Germinal center (tissue), 1 donor: ENCODE measurements around the gene ASAH2.
"Not testable (repeated sequence)": the region's sequence is repeated elsewhere in the genome, so short reads cannot be mapped to it uniquely, and the experiment has no call there.

Experiments
- DNase-seq: peaks from one replicate; pipeline ENCODE4 v3.0.0; 2012; ENCODE audit warnings: mixed read lengths, low spot score

ASAH2 gene

DNA sequence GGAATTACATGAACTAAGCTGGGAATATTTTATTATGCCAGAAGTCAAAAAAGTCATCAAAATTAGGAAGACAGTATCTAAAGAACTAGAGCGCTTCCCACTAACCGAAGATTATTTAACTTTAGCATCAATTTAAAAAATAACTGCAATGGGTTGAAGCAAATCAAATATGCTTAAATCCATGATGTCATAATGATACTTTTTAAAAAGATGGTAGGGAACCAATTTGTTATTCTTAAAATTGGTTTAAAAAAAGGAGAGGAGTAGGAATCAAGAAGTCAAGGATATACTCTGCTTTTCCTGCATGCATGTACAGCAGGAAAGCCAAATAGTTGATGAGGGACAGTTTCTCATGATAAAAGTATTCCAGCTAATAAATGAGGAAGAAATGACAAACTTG lies 3.2 kb upstream of the ASAH2 start:
- DNase-seq = no peak

DNA sequence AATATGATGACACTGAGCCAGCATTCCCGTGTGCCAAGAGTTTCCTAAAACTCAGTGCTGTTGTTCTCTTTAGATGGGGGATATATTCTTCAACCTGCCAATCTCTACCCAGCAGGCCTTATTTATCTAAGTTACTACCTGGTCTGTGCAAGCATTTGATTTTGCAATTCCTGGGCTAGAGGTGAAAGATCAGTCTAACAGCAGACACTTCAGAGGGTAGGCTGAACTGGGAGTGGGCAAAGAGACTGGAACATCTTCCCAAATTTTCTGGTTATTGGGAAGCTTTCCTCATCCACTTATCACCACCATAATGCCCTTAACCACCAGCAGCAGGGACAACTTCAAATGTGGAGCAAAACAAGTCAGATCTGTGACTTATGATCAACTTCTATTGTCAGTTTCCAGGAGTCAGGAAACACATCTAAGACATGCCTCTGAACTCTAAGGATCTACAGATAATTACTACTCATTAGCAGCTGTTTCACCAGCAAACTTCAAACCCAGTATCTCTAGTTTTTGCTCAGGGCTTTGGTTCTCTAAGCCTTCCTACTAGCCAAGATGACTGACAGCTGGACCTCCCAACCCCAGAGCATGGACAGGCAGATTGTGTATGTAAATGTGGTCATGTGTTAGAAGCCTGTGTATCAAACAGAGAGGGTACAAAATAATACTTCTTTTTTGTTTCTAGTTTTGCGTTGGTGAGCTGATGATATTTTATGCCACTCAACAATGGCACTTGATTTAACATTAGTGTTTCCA lies 1.0 kb downstream of the ASAH2 start:
- no peak for DNase-seq

DNA sequence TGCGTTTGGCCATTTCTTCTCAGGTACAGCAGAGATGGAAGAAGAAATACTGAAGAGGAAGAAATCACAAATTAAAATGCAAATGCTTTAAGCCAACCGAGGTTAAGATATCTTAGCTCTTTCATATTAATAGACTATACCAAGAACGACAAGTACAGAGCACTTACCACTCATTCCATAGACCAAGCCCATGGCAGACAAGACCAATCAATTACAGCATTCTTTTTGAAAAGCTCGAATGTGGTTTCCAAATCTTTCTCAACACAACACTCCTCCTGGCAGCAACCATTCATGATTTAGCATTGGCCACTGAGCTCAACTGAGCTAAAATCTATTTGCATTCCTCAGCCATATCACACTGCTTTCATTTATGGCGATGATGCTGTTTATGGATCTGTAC lies 2.7 kb downstream of the ASAH2 start:
- DNase-seq = no peak

DNA sequence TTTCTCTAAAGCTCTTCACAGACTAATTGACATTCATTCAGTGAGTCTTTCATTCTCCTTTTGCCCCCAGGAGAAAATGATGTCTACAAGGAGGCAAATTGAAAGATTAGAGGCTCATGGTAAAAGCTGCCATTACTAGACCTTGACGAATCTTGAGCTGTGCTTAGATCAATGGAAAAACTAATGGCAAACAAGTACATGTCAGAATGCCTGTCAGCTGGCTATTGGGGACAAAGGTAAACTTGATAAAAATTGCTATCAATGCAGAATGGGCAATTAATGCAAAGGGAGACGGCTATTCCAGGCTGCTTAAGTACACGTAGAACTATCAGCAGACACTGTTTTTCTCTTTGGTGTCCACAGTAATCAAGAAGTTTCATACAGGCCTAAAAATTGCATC lies 3.3 kb downstream of the ASAH2 start:
- DNase-seq = no peak

- DNase-seq = no peak
Observed at GRCh38 chr10:50244201-50244600, 7.1 kb downstream of the ASAH2 start.

- DNase-seq = no peak
Observed at GRCh38 chr10:50242777-50243176, 8.5 kb downstream of the ASAH2 start.

- DNase-seq = not testable (repeated sequence)
Observed at GRCh38 chr10:50241478-50241877, 9.8 kb downstream of the ASAH2 start.

DNA sequence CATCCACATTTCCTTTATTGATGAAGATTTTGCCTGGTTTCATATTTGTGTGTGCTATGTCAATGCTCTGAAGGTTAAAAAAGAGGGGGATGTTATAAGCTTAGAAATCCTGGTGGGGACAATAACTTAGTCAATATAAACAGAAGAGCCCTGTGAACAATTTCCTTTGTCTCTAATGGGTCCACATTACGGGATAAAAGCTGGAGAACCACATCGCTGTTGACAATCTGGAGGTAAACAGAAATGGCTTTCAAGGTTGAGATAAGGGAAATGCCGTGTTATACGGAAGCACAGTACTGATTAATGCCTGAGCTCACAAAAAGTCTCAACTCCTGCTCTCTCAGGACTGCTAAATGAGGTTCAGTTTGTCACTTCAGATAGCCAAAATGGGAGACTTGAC lies 16.8 kb downstream of the ASAH2 start:
- DNase-seq = no peak

DNA sequence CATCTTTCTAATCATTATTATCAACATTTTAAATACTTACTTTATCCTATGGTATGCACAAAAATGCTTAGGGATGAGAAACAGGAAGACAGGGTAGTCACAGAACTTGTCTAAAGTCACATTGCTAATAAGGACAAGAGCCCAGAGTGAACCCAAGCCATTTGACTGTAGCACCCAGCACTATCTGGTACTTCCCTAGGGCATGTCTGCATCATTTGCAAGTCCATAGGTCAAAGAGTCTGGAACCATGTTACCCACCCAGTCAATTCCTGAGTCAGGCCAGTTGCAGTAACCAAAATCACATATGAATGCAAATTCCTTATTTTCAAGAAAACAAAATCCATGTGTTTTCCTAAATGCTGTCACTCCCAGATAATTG lies 19.1 kb downstream of the ASAH2 start:
- no peak for DNase-seq

DNA sequence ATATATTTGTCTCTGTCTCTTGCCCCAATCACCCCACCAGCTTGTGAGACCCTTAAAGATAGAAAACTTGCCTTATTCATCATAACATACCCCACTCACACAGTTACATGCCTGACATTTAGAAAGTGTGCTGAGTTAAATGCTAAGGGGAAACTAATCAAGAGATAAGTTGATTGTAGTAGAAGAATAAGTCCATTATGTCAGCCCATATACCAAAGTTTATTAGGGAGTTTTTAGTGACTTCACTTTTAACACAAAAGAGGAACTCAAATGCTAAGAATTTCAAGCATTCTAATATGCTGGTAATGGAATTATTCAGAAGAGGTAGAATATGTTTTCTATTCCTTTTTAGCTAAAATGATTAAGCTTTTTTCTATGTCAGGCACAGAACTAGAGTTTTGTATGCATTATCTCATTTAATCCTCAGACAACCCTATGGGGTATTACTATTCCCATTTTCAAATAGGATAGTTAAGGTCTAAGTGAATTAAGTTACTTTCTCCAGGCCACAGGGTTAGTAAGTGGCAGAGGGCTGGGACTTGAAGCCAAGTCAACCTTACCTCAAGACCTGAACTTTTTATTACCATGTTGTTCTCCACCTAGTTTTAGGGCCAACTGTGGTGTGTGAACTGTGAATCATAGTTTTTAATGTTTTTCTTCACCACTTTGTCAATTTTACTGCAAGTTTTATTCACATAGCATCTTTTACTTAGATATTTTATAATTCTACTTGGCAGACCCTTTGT lies 19.6 kb downstream of the ASAH2 start:
- no peak for DNase-seq

- DNase-seq = no peak
Observed at GRCh38 chr10:50229460-50229859, 21.9 kb downstream of the ASAH2 start.

DNA sequence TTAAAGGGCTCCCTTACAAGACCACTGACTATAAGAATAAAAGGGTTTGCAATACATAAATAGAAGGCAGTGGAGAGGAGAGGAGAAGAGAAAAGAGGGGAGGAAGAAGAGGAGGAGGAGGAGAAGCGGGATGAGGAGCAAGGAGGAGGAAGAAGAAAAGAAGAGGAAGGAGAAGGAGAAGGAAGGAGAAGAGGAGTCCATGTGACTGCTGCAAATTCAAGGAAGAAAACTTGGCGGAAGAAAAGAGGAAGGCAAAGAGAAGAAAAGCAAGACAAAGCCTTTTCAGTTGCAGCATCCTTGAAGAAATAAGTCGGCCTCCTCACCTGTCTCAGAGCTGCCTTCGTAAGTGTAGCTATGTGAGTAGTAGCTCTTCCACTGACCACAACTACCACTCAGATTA lies 22.6 kb downstream of the ASAH2 start:
- DNase-seq = no peak

- no peak for DNase-seq
Observed at GRCh38 chr10:50226610-50227009, 24.7 kb downstream of the ASAH2 start.

DNA sequence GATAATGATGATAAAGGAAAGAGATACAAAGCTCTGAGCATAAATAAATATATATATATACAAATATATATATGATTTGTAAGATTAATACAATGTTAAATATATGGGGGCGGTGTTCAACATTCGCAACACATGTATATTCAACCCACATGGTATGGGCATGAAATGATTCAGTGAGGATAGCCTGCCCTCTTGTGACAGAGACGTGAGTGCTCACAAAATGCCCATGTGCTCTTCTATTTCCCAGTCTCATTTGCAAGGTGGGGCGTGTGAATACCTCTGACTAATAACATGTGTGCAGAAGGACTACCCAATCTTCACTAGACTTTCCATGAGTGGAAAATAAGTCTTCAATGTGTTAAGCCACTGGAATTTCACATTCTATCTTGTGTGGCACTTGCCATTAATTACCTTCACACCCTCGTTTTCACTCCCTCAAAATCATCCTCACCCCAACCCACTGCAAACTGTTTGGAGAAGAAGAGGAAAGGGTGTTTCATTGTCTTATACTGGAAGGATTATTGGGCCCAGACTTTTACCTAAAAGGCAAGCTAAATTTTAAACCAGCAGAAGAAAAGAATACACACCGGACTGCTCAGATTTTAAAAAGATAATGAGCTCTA lies 26.9 kb downstream of the ASAH2 start:
- DNase-seq = peak; percentile 16

GRCh38 chr10:50222199-50222598 lies 29.1 kb downstream of the ASAH2 start:
- no peak for DNase-seq

DNA sequence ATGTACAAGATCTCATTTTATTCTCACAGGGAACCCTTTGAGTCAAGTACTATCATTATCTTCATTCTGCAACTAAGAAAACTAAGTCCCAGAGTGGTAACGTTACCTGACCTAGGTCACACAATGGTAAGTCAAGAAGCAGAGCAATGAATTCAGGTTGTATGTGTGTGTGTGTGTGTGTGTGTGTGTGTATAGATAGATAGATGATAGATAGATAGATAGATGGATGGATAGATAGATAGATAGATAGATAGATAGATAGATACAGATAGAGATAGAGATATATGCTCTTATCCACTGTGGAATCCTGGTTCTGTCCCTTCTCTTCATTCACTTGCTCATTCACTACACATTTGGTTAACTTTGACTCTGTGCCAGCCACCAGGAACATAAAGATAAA lies 29.8 kb downstream of the ASAH2 start:
- no peak for DNase-seq

GRCh38 chr10:50219646-50220045 lies 31.7 kb downstream of the ASAH2 start:
- DNase-seq = no peak

DNA sequence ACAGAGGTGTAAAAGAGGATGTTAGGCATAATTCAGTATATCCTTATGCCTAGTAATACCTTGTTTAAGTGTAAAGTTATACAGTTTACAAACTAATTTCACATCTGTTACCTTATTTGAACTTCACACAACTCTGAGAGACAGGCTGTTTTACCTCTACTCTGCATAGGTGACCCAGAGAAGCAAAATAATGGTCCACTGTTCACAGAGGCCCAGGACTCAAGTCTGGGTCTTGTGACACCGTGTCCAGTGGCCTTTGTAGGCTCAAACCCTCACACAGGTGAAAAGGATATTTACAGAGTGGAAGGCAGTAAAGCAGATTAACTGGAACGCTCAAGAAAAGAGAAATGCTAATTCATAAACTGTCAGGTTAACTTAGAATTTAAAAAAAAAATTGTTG lies 32.1 kb downstream of the ASAH2 start:
- no peak for DNase-seq

- DNase-seq = no peak
Observed at GRCh38 chr10:50216894-50217293, 34.4 kb downstream of the ASAH2 start.

GRCh38 chr10:50216418-50216817 lies 34.9 kb downstream of the ASAH2 start:
- no peak for DNase-seq

GRCh38 chr10:50211670-50212069 lies 39.6 kb downstream of the ASAH2 start:
- no peak for DNase-seq

DNA sequence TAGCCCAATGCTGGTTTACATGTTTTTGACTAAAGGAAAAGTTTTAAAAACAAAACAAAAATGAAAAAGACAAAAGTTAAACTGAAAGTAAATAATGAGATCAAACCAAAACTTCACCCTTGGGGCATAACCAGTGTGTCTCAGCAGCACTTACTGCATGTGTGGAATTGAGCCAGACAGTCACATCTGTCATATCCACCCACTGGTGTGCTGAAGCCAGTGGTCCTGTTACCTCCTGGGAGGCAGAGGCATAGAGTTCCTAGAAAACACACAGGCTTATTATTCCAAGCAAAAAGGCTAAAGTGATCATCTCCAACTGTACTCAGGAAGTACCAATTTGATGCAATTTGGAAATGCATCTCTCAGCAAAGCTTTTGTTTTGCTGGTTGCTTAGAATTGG lies 40.4 kb downstream of the ASAH2 start:
- DNase-seq = no peak
